Activated B cell treated with CpG ODN at 0.5 μM for 24 hours (primary cell): ENCODE results near the gene PIP5KL1. TPM values are rescaled to one million over a fixed set of nuclear protein-coding genes. Genes with fewer than 3 reads are reported as not detected.
A peak's percentile ranks its signal among the peaks of the same experiment; 100 is the strongest.

Source experiments
- ATAC-seq: fragments of 200-7000 bp; cut with Tn5 transposase; one replicate; pipeline ENCODE4 v1.10.0; 2021; ENCODE audit warnings: low read depth, mild to moderate bottlenecking, moderate library complexity
- CTCF ChIA-PET: fragments of 350-600 bp; sonication (Branson Sonifier 250); formaldehyde crosslinking; loops from one replicate; lab custom pipeline; 2021; ENCODE audit warnings: antibody characterized with exemption; lab: Charles Lee
- POLR2A ChIA-PET: fragments of 350-600 bp; sonication (Branson Sonifier 250); formaldehyde crosslinking; loops from one replicate; lab custom pipeline; 2021; ENCODE audit warnings: antibody characterized with exemption; lab: Charles Lee
- DNase-seq: peaks from one replicate; pipeline ENCODE4 v3.0.0; 2022
- H3K27ac Mint-ChIP-seq: one replicate; pipeline ENCODE4 v1.8.0; 2020; ENCODE audit warnings: mixed read lengths
- H3K27me3 Mint-ChIP-seq: one replicate; pipeline ENCODE4 v1.8.0; 2021; ENCODE audit warnings: mixed read lengths
- H3K36me3 Mint-ChIP-seq: one replicate; pipeline ENCODE4 v1.8.0; 2021; ENCODE audit warnings: low read depth, mixed read lengths
- H3K4me1 Mint-ChIP-seq: one replicate; pipeline ENCODE4 v1.8.0; 2021; ENCODE audit warnings: mixed read lengths
- H3K4me3 Mint-ChIP-seq: one replicate; pipeline ENCODE4 v1.8.0; 2020; ENCODE audit warnings: mild to moderate bottlenecking, mixed read lengths
- H3K9me3 Mint-ChIP-seq: one replicate; pipeline ENCODE4 v1.8.0; 2020; ENCODE audit warnings: mixed read lengths
- CTCF ChIP-seq: fragments of 200-600 bp; IDR thresholded peaks from one replicate; pipeline ENCODE4 v1.8.0; 2022; ENCODE audit warnings: antibody characterized with exemption, mild to moderate bottlenecking
- intact Hi-C: fragments of 100-400 bp; cut with micrococcal nuclease; formaldehyde crosslinking; loops from one replicate; pipeline ENCODE4 v1.15.1; 2024
- total RNA-seq: library from RNA; stranded (reverse); gene quantifications from 2 replicates; pipeline ENCODE4 v1.2.3, GENCODE V29; 2022

Gene PIP5KL1
- total RNA-seq, 1 donor from 2014 or later: 1.8 TPM

GRCh38 chr9:127897193-127897692 lies 33.3 kb downstream of the PIP5KL1 start:
- DNase-seq: no peak
- POLR2A ChIA-PET: interaction anchor here (0.5 to 12.3 kb wide), 13 partner anchors 8 to 1047 kb away, joined by 3 to 457 read pairs (median 5); partner anchors contain the start of genes ST6GALNAC4 and TOR2A
- CTCF ChIA-PET: no interaction called here
- intact Hi-C loops: no loop called here
- Mint-ChIP-seq H3K27ac (no peak overlapping the region), H3K9me3 (peaks cover 5% of the 10 kb centered on the region), H3K4me3 (peak overlapping the region; percentile 35), H3K4me1 (peaks cover 38% of the 10 kb centered on the region), H3K27me3 (no peaks in the 10 kb centered on the region), H3K36me3 (peaks cover 44% of the 10 kb centered on the region)
- TF ChIP-seq CTCF: no peak
- peak; percentile 22 for ATAC-seq

- POLR2A ChIA-PET: interaction anchor here (0.5 to 12.3 kb wide), 12 partner anchors 9 to 192 kb away, joined by 3 to 457 read pairs (median 4); partner anchors contain the start of genes ST6GALNAC4 and TOR2A
- peaks cover 31% of the 10 kb centered on the region for H3K4me1 Mint-ChIP-seq
- ATAC-seq: no peak
- TF ChIP-seq CTCF: no peak
- peaks cover 5% of the 10 kb centered on the region for H3K9me3 Mint-ChIP-seq
- DNase-seq: no peak
- CTCF ChIA-PET: no interaction called here
- H3K36me3 Mint-ChIP-seq: peaks cover 47% of the 10 kb centered on the region
- no peak overlapping the region for H3K4me3 Mint-ChIP-seq
- H3K27me3 Mint-ChIP-seq: no peaks in the 10 kb centered on the region
- H3K27ac Mint-ChIP-seq: peak overlapping the region; percentile 51
- intact Hi-C loops: no loop called here
Observed at GRCh38 chr9:127896395-127897192, 34.0 kb downstream of the PIP5KL1 start.

- CTCF ChIA-PET: no interaction called here
- H3K27me3 Mint-ChIP-seq: no peaks in the 10 kb centered on the region
- intact Hi-C loops: no loop called here
- H3K27ac Mint-ChIP-seq: no peak overlapping the region
- POLR2A ChIA-PET: interaction anchor here (0.6 to 1.5 kb wide), 3 partner anchors 14 to 31 kb away, joined by 3 to 4 read pairs (median 4); partner anchors contain the start of gene ST6GALNAC4
- H3K4me1 Mint-ChIP-seq: peaks cover 25% of the 10 kb centered on the region
- TF ChIP-seq CTCF: no peak
- no peak for ATAC-seq
- H3K9me3 Mint-ChIP-seq: peaks cover 5% of the 10 kb centered on the region
- H3K36me3 Mint-ChIP-seq: peaks cover 54% of the 10 kb centered on the region
- H3K4me3 Mint-ChIP-seq: no peak overlapping the region
- no peak for DNase-seq
Observed at GRCh38 chr9:127895811-127896210, 34.8 kb downstream of the PIP5KL1 start.

- ATAC-seq: no peak
- H3K27me3 Mint-ChIP-seq: no peaks in the 10 kb centered on the region
- no peak overlapping the region for H3K4me3 Mint-ChIP-seq
- peaks cover 14% of the 10 kb centered on the region for H3K4me1 Mint-ChIP-seq
- no peak for TF ChIP-seq CTCF
- peaks cover 5% of the 10 kb centered on the region for H3K9me3 Mint-ChIP-seq
- intact Hi-C loops: no loop called here
- no peak overlapping the region for H3K27ac Mint-ChIP-seq
- DNase-seq: no peak
- H3K36me3 Mint-ChIP-seq: peaks cover 68% of the 10 kb centered on the region
- POLR2A ChIA-PET: no interaction called here
- CTCF ChIA-PET: no interaction called here
Observed at GRCh38 chr9:127893392-127893791, 37.2 kb downstream of the PIP5KL1 start.

GRCh38 chr9:127892831-127893230 lies 37.7 kb downstream of the PIP5KL1 start:
- Mint-ChIP-seq H3K27ac (no peak overlapping the region), H3K36me3 (peaks cover 69% of the 10 kb centered on the region), H3K4me1 (peaks cover 10% of the 10 kb centered on the region), H3K4me3 (no peak overlapping the region), H3K9me3 (peaks cover 5% of the 10 kb centered on the region), H3K27me3 (no peaks in the 10 kb centered on the region)
- DNase-seq (no peak), ATAC-seq (no peak)
- intact Hi-C loops: no loop called here
- POLR2A ChIA-PET: no interaction called here
- TF ChIP-seq CTCF: no peak
- CTCF ChIA-PET: no interaction called here
